Measurements from ENCODE around the gene PRKN. TPM values are rescaled to one million over a fixed set of nuclear protein-coding genes. Genes with fewer than 3 reads are reported as not detected.

Gene PRKN
- total RNA-seq, 1 donor from 2014 or later: 1.3 TPM

- H3K9me3 Mint-ChIP-seq (ENCODE audit: unreplicated experiment): no peaks in the 10 kb centered on the region
- H3K4me1 ChIP-seq (ENCODE audit: insufficient read depth, low read length): peaks cover 6% of the 10 kb centered on the region
- peak overlapping the region; percentile 77 for H3K27ac ChIP-seq (ENCODE audit: low read depth, low read length)
- H3K27me3 Mint-ChIP-seq (ENCODE audit: low read depth, unreplicated experiment): no peaks in the 10 kb centered on the region
- H3K4me2 ChIP-seq (ENCODE audit: low read length): no peak overlapping the region
- no peak overlapping the region for H2AFZ ChIP-seq (ENCODE audit: low read depth, low read length)
- no peak overlapping the region for H3K4me3 ChIP-seq (ENCODE audit: insufficient read depth, low read depth, low read length)
- no peaks in the 10 kb centered on the region for H3K4me1 Mint-ChIP-seq (ENCODE audit: low read depth, unreplicated experiment)
- TF ChIP-seq EZH2 (IDR thresholded peaks at IDR 0.05; ENCODE audit: insufficient read depth, low read length): no peak
- TF ChIP-seq CTCF (IDR thresholded peaks at IDR 0.05; ENCODE audit: insufficient read depth, low read depth, low read length): no peak
- no peaks in the 10 kb centered on the region for H3K9me3 ChIP-seq (ENCODE audit: insufficient read depth, low read depth, low read length)
- H3K4me3 Mint-ChIP-seq (ENCODE audit: unreplicated experiment): peak overlapping the region; percentile 34
- H3K27me3 ChIP-seq (ENCODE audit: insufficient read depth, low read length): no peaks in the 10 kb centered on the region
- FAIRE-seq: no peak
- peak overlapping the region; percentile 76 for H3K9ac ChIP-seq (ENCODE audit: low read length)
- H3K36me3 ChIP-seq (ENCODE audit: insufficient read depth, low read length): no peaks in the 10 kb centered on the region
- no peak for DNase-seq (ENCODE audit: low read depth)
- H3K27ac Mint-ChIP-seq (ENCODE audit: unreplicated experiment): peak overlapping the region; percentile 97
- no peaks in the 10 kb centered on the region for H3K36me3 Mint-ChIP-seq (ENCODE audit: low read depth, unreplicated experiment)
- H3K79me2 ChIP-seq (ENCODE audit: insufficient read depth, low read length): no peaks in the 10 kb centered on the region
- H4K20me1 ChIP-seq (ENCODE audit: insufficient read depth, low read length): no peaks in the 10 kb centered on the region
These were observed 1.1 kb upstream of the PRKN start for GRCh38 chr6:162728706-162729105.

GRCh38 chr6:162728197-162728596, 631 bp upstream of the PRKN start:
- FAIRE-seq (no peak), DNase-seq (ENCODE audit: low read depth) (no peak)
- Histone ChIP-seq H3K79me2 (ENCODE audit: insufficient read depth, low read length) (no peaks in the 10 kb centered on the region), H2AFZ (ENCODE audit: low read depth, low read length) (peak overlapping the region; percentile 83), H3K27me3 (ENCODE audit: insufficient read depth, low read length) (no peaks in the 10 kb centered on the region), H4K20me1 (ENCODE audit: insufficient read depth, low read length) (no peaks in the 10 kb centered on the region), H3K4me2 (ENCODE audit: low read length) (peak overlapping the region; percentile 86), H3K4me3 (ENCODE audit: insufficient read depth, low read depth, low read length) (peak overlapping the region; percentile 62), H3K36me3 (ENCODE audit: insufficient read depth, low read length) (no peaks in the 10 kb centered on the region), H3K4me1 (ENCODE audit: insufficient read depth, low read length) (peaks cover 6% of the 10 kb centered on the region), H3K9ac (ENCODE audit: low read length) (peak overlapping the region; percentile 76), H3K9me3 (ENCODE audit: insufficient read depth, low read depth, low read length) (no peaks in the 10 kb centered on the region), H3K27ac (ENCODE audit: low read depth, low read length) (peak overlapping the region; percentile 77)
- TF ChIP-seq CTCF (IDR thresholded peaks at IDR 0.05; ENCODE audit: insufficient read depth, low read depth, low read length): no peak
- no peak for TF ChIP-seq EZH2 (IDR thresholded peaks at IDR 0.05; ENCODE audit: insufficient read depth, low read length)
- Mint-ChIP-seq H3K27me3 (ENCODE audit: low read depth, unreplicated experiment) (no peaks in the 10 kb centered on the region), H3K9me3 (ENCODE audit: unreplicated experiment) (no peaks in the 10 kb centered on the region), H3K36me3 (ENCODE audit: low read depth, unreplicated experiment) (no peaks in the 10 kb centered on the region), H3K27ac (ENCODE audit: unreplicated experiment) (peak overlapping the region; percentile 97), H3K4me1 (ENCODE audit: low read depth, unreplicated experiment) (no peaks in the 10 kb centered on the region), H3K4me3 (ENCODE audit: unreplicated experiment) (peak overlapping the region; percentile 83)

GRCh38 chr6:162726947-162727321, 632 bp downstream of the PRKN start:
- no peak overlapping the region for H3K27ac Mint-ChIP-seq (ENCODE audit: unreplicated experiment)

More at GRCh38 chr6:162726947-162727321, 632 bp downstream of the PRKN start:
- no peaks in the 10 kb centered on the region for H3K9me3 ChIP-seq (ENCODE audit: insufficient read depth, low read depth, low read length)
- DNase-seq (ENCODE audit: low read depth): no peak
- H4K20me1 ChIP-seq (ENCODE audit: insufficient read depth, low read length): no peaks in the 10 kb centered on the region
- no peaks in the 10 kb centered on the region for H3K79me2 ChIP-seq (ENCODE audit: insufficient read depth, low read length)
- peak overlapping the region; percentile 93 for H3K9ac ChIP-seq (ENCODE audit: low read length)
- peak overlapping the region; percentile 71 for H3K4me3 ChIP-seq (ENCODE audit: insufficient read depth, low read depth, low read length)
- H3K4me3 Mint-ChIP-seq (ENCODE audit: unreplicated experiment): peak overlapping the region; percentile 93
- FAIRE-seq: no peak
- H3K4me1 ChIP-seq (ENCODE audit: insufficient read depth, low read length): peaks cover 6% of the 10 kb centered on the region
- H3K36me3 Mint-ChIP-seq (ENCODE audit: low read depth, unreplicated experiment): no peaks in the 10 kb centered on the region
- H3K4me1 Mint-ChIP-seq (ENCODE audit: low read depth, unreplicated experiment): no peaks in the 10 kb centered on the region
- peak overlapping the region; percentile 94 for H2AFZ ChIP-seq (ENCODE audit: low read depth, low read length)
- H3K27me3 ChIP-seq (ENCODE audit: insufficient read depth, low read length): no peaks in the 10 kb centered on the region
- peak overlapping the region; percentile 80 for H3K4me2 ChIP-seq (ENCODE audit: low read length)
- TF ChIP-seq CTCF (IDR thresholded peaks at IDR 0.05; ENCODE audit: insufficient read depth, low read depth, low read length) (no peak), EZH2 (IDR thresholded peaks at IDR 0.05; ENCODE audit: insufficient read depth, low read length) (no peak)
- H3K27me3 Mint-ChIP-seq (ENCODE audit: low read depth, unreplicated experiment): no peaks in the 10 kb centered on the region
- peak overlapping the region; percentile 72 for H3K27ac ChIP-seq (ENCODE audit: low read depth, low read length)
- H3K9me3 Mint-ChIP-seq (ENCODE audit: unreplicated experiment): no peaks in the 10 kb centered on the region
- no peaks in the 10 kb centered on the region for H3K36me3 ChIP-seq (ENCODE audit: insufficient read depth, low read length)
